K562 (cell line): ENCODE data around the gene PPFIA1. TPM values are rescaled to one million over a fixed set of nuclear protein-coding genes. Genes with fewer than 3 reads are reported as not detected.
A peak's percentile ranks its signal among the peaks of the same experiment; 100 is the strongest.

Experiments used
- ATAC-seq: fragments of 200-7000 bp; cut with Tn5 transposase; 3 replicates; pipeline ENCODE4 v1.9.1; 2020; ENCODE audit warnings: moderate library complexity
- BruUV-seq: library from RNA; stranded (reverse); fragments of 400-500 nt; replicated peaks from 2 replicates; lab custom pipeline; 2021; lab: Mats Ljungman, UMichigan
- CTCF ChIA-PET: fragments of 300-600 bp; formaldehyde crosslinking; extraction: SDS; loops from one replicate; lab custom pipeline; 2021; ENCODE audit warnings: low intra/inter-chr PET ratio; lab: Yijun Ruan, JAX
- POLR2A ChIA-PET: fragments of 300-600, 350-650 bp; sonication (Branson Sonifier 250); formaldehyde crosslinking; extraction: SDS; loops from one replicate; lab custom pipeline; 2021; ENCODE audit warnings: antibody characterized with exemption, inconsistent platforms; lab: Yijun Ruan, JAX
- DNase-seq, 4 experiments: peaks; one replicate each; pipeline versions ENCODE4 v3.0.0 to v3.0.0-alpha.2; 2011 to 2018; ENCODE audit warnings: low spot score in 3 of 4, mixed read lengths in 3 of 4; ENCODE audit errors: extremely low read depth in 1 of 4
- FAIRE-seq: peaks from 2 replicates; lab custom pipeline; 2011; peaks lifted over from hg19 to GRCh38; lab: Jason Lieb, UNC
- H2AFZ ChIP-seq: 2 replicates; pipeline ENCODE4 v1.6.0; 2011; ENCODE audit warnings: low read depth, low read length, control low read depth, inconsistent platforms
- H3K27ac ChIP-seq: fragments of 200-600 bp; 3 replicates; pipeline ENCODE4 v1.8.0; 2011; ENCODE audit warnings: low read depth, mild to moderate bottlenecking, control low read depth, inconsistent platforms, low read length, moderate library complexity, mixed read lengths; ENCODE audit errors: extremely low read depth
- H3K27me3 ChIP-seq, 2 experiments: fragments of 300-600 bp in 1 of 2; 2 replicates in 1 of 2; 3 replicates in 1 of 2; pipeline versions ENCODE4 v1.6.0 to v1.8.0; 2011; ENCODE audit warnings: inconsistent platforms in 2 of 2, low read length in 2 of 2, mild to moderate bottlenecking in 1 of 2, mixed read lengths in 1 of 2, moderate library complexity in 1 of 2; ENCODE audit not compliant: control insufficient read depth in 2 of 2, insufficient read depth in 2 of 2
- H3K36me3 ChIP-seq: fragments of 300-600 bp; 3 replicates; pipeline ENCODE4 v1.8.0; 2011; ENCODE audit warnings: mild to moderate bottlenecking, low read length, inconsistent platforms; ENCODE audit not compliant: control insufficient read depth, insufficient read depth
- H3K4me1 ChIP-seq, 2 experiments: fragments of 200-600 bp in 1 of 2; replicated peaks in 1 of 2; 2 replicates in 1 of 2; 3 replicates in 1 of 2; pipeline versions ENCODE4 v1.5.1 to v1.8.0; 2011; ENCODE audit warnings: inconsistent platforms in 2 of 2, low read length in 2 of 2, mild to moderate bottlenecking in 1 of 2, mixed read lengths in 1 of 2, moderate library complexity in 1 of 2; ENCODE audit not compliant: control insufficient read depth in 2 of 2, insufficient read depth in 2 of 2
- H3K4me2 ChIP-seq: 2 replicates; pipeline ENCODE4 v1.6.1; 2011; ENCODE audit warnings: low read length, control low read depth, inconsistent platforms, mixed read lengths; ENCODE audit not compliant: insufficient read depth
- H3K4me3 ChIP-seq: fragments of 200-600 bp; sonication (generic), shearing (Covaris generic); 2 replicates; pipeline ENCODE4 v1.5.1; 2016; ENCODE audit warnings: control low read depth, inconsistent platforms
- H3K79me2 ChIP-seq: fragments of 200-600 bp; 3 replicates; pipeline ENCODE4 v1.8.0; 2011; ENCODE audit warnings: low read length, inconsistent platforms; ENCODE audit not compliant: control insufficient read depth, insufficient read depth
- H3K9ac ChIP-seq, 2 experiments: 2 replicates each; pipeline versions ENCODE4 v1.6.0 to v1.6.1; 2011; ENCODE audit warnings: low read depth in 2 of 2, low read length in 2 of 2, control low read depth in 1 of 2, inconsistent platforms in 1 of 2, mild to moderate bottlenecking in 1 of 2, mixed read lengths in 1 of 2; ENCODE audit not compliant: insufficient read depth in 1 of 2
- H3K9me1 ChIP-seq: one replicate; pipeline ENCODE4 v1.6.0; 2011; ENCODE audit warnings: inconsistent platforms, mild to moderate bottlenecking, low read length, moderate library complexity; ENCODE audit not compliant: control insufficient read depth, insufficient read depth
- H3K9me3 ChIP-seq: replicated peaks from 2 replicates; pipeline ENCODE4 v1.5.1; 2011; ENCODE audit warnings: low read depth, low read length, inconsistent platforms; ENCODE audit not compliant: control insufficient read depth, insufficient read depth
- H4K20me1 ChIP-seq: replicated peaks from 2 replicates; pipeline ENCODE4 v1.6.1; 2011; ENCODE audit warnings: low read length, inconsistent platforms, mixed read lengths; ENCODE audit not compliant: control insufficient read depth, insufficient read depth
- HNRNPK ChIP-seq: fragments of 200-400 bp; formaldehyde crosslinking; IDR thresholded peaks from one replicate; pipeline ENCODE4 v1.6.1; 2018; ENCODE audit warnings: mild to moderate bottlenecking, low read depth, low read length; ENCODE audit not compliant: poor library complexity, severe bottlenecking
- L3MBTL2 ChIP-seq: fragments of 450-650 bp; IDR thresholded peaks from 2 replicates; pipeline ENCODE4 v1.6.1; 2016; ENCODE audit warnings: mild to moderate bottlenecking, moderate library complexity
- MAX ChIP-seq: sonication (generic); formaldehyde crosslinking; IDR thresholded peaks from 2 replicates; pipeline ENCODE4 v1.9.0; 2022; ENCODE audit warnings: mild to moderate bottlenecking, missing genetic modification reagents
- MGA ChIP-seq: fragments of 450-650 bp; IDR thresholded peaks from 2 replicates; pipeline ENCODE4 v1.6.1; 2016; ENCODE audit warnings: mild to moderate bottlenecking, moderate library complexity
- NFXL1 ChIP-seq: fragments of 450-650 bp; formaldehyde crosslinking; IDR thresholded peaks from 2 replicates; pipeline ENCODE4 v1.4.0; 2021; ENCODE audit warnings: mild to moderate bottlenecking
- POLR3A ChIP-seq: IDR thresholded peaks from 2 replicates; pipeline ENCODE4 v1.6.1; 2011; ENCODE audit warnings: borderline replicate concordance, mild to moderate bottlenecking, moderate library complexity; ENCODE audit not compliant: insufficient read length, insufficient read depth; ENCODE audit errors: extremely low read depth
- SMAD3 ChIP-seq: fragments of 450-650 bp; formaldehyde crosslinking; conservative IDR thresholded peaks from 2 replicates; pipeline ENCODE4 v1.4.0; 2020; ENCODE audit warnings: mild to moderate bottlenecking
- TEAD4 ChIP-seq, 2 experiments: sonication (generic) in 1 of 2; formaldehyde crosslinking in 1 of 2; IDR thresholded peaks; 2 replicates each; pipeline versions ENCODE4 v1.6.1 to v1.8.0; 2012 to 2022; ENCODE audit warnings: borderline replicate concordance in 1 of 2, inconsistent platforms in 1 of 2, low read length in 1 of 2, mild to moderate bottlenecking in 1 of 2, missing genetic modification reagents in 1 of 2
- ZNF77 ChIP-seq: fragments of 250-450 bp; sonication (Bioruptor Pico); IDR thresholded peaks from 2 replicates; pipeline ENCODE4 v1.5.0; 2020
- WGBS: fragments of 100-300 bp; shearing (Covaris generic); methylation state at CpG from one replicate; pipeline ENCODE4 v1.1.6; 2016; ENCODE audit warnings: low coverage, mixed read lengths; ENCODE audit not compliant: insufficient coverage; ENCODE audit errors: missing lambda C conversion rate; 5-methylcytosine and 5-hydroxymethylcytosine counted together
- in situ Hi-C: fragments of 300-500 bp; cut with MboI; formaldehyde crosslinking; loops from 4 replicates; pipeline ENCODE4 v1.15.0; 2018; ENCODE audit warnings: inconsistent platforms, mixed read lengths
- intact Hi-C: fragments of 100-400 bp; cut with micrococcal nuclease; formaldehyde crosslinking; loops from 2 replicates; pipeline ENCODE4 v1.14.2; 2022
- polyA plus RNA-seq, 8 experiments: library from polyadenylated mRNA; depleted of rRNA in 4 of 8; stranded (reverse) in 5 of 8; unstranded in 3 of 8; fragments of >200 nt; fragmentation: Nextera tagmentation in 2 of 8; fragmentation: Illumina TruSeq in 1 of 8; extraction: Ambion mirVana in 2 of 8; extraction: Trizol in 1 of 8; gene quantifications; 2 replicates each; pipeline versions ENCODE4 v1.2.1 to v1.2.3, GENCODE V29; 2011 to 2014; ENCODE audit warnings: inconsistent platforms in 1 of 8, missing spikeins in 1 of 8
- total RNA-seq, 7 experiments: library from RNA; depleted of rRNA in 6 of 7; stranded (reverse); fragments of >200 nt in 6 of 7; fragmentation: Illumina TruSeq in 2 of 7; extraction: Trizol in 2 of 7; gene quantifications; 2 replicates each; pipeline versions ENCODE4 v1.2.1 to v1.2.3, GENCODE V29; 2011 to 2021; ENCODE audit warnings: low replicate concordance in 1 of 7

Gene PPFIA1
- total and polyA plus RNA-seq, 9 of the 15 experiments (the other 6 are each of a cell fraction or from before 2014, with no cell fraction given), result 9.9 to 41.5 (median 28.5) TPM

- TF ChIP-seq HNRNPK (no peak), NFXL1 (CRISPR knock-in tag) (no peak), TEAD4 (IDR thresholded peaks at IDR 0.05; ENCODE audit: low read length) (no peak), TEAD4 (CRISPR knock-in tag; IDR thresholded peaks at IDR 0.05; ENCODE audit: borderline replicate concordance) (no peak)
These were observed 44.3 kb upstream of the PPFIA1 start (continued) for GRCh38 chr11:70226183-70226582.

GRCh38 chr11:70226967-70227366 lies 43.5 kb upstream of the PPFIA1 start:
- in situ Hi-C loops, result no loop called here
- peak; percentile 89 for ATAC-seq
- ChIA-PET CTCF (no interaction called here), POLR2A (no interaction called here)
- Histone ChIP-seq H4K20me1 (no peaks in the 10 kb centered on the region), H2AFZ (peak overlapping the region; percentile 88), H3K36me3 (no peaks in the 10 kb centered on the region), H3K9me3 (no peaks in the 10 kb centered on the region), H3K27me3 (no peaks in the 10 kb centered on the region), H3K79me2 (no peaks in the 10 kb centered on the region), H3K27ac (no peak overlapping the region), H3K4me1 (peaks cover 2 to 4% of the 10 kb centered on the region in 2 experiments; a peak in 1 of 5 replicates), H3K9ac (peak overlapping the region in 1 of 2 experiments; percentile 72; a peak in 2 of 4 replicates), H3K4me3 (no peak overlapping the region), H3K9me1 (no peaks in the 10 kb centered on the region), H3K4me2 (no peak overlapping the region)
- BruUV-seq, result no TSS peak
- DNase-seq, result peak; percentile 64 to 75 (median 72)
- peak; percentile 49 for FAIRE-seq
- intact Hi-C loops, result no loop called here
- 28% methylated on average over 9 of the region's 9 CpGs for WGBS
- TF ChIP-seq POLR3A (no peak), MGA (0 out of 2 replicates have a peak, but pooled peaks have one; percentile 17), L3MBTL2 (peak; percentile 59; the same call in 1 of the 2 replicates), MAX (CRISPR knock-in tag) (no peak; the same call in 1 of the 2 replicates), ZNF77 (CRISPR knock-in tag) (no peak), SMAD3 (CRISPR knock-in tag) (no peak)
